ENCODE measurements around the gene FCN2.

Gene FCN2

GRCh38 chr9:134869554-134870300, 10.9 kb upstream of the FCN2 start:
- DNase-seq = no peak

- no peak for DNase-seq
Observed at GRCh38 chr9:134870301-134870694, 10.3 kb upstream of the FCN2 start.

GRCh38 chr9:134870746-134871662, 9.6 kb upstream of the FCN2 start:
- no peak for DNase-seq

- no peak for DNase-seq
Observed at GRCh38 chr9:134871697-134872340, 8.8 kb upstream of the FCN2 start.

GRCh38 chr9:134872482-134873231, 8.0 kb upstream of the FCN2 start:
- no peak for DNase-seq

- no peak for DNase-seq
Observed at GRCh38 chr9:134875371-134875770, 5.2 kb upstream of the FCN2 start.

- no peak for DNase-seq
Observed at GRCh38 chr9:134877541-134877940, 3.1 kb upstream of the FCN2 start.

- no peak for DNase-seq
Observed at GRCh38 chr9:134879664-134880483, 736 bp upstream of the FCN2 start.

- DNase-seq = no peak
Observed at GRCh38 chr9:134881313-134881670, 682 bp downstream of the FCN2 start.

- DNase-seq = no peak
Observed at GRCh38 chr9:134882204-134882785, 1.7 kb downstream of the FCN2 start.

- no peak for DNase-seq
Observed at GRCh38 chr9:134883040-134883782, 2.6 kb downstream of the FCN2 start.

GRCh38 chr9:134884492-134884891, 3.9 kb downstream of the FCN2 start:
- DNase-seq = no peak

- DNase-seq = no peak
Observed at GRCh38 chr9:134885001-134885678, 4.5 kb downstream of the FCN2 start.

GRCh38 chr9:134885679-134886412, 5.2 kb downstream of the FCN2 start:
- no peak for DNase-seq

GRCh38 chr9:134886413-134886913, 5.9 kb downstream of the FCN2 start:
- no peak for DNase-seq

- no peak for DNase-seq
Observed at GRCh38 chr9:134887219-134887618, 6.6 kb downstream of the FCN2 start.

- DNase-seq = no peak
Observed at GRCh38 chr9:134887686-134888602, 7.3 kb downstream of the FCN2 start.

GRCh38 chr9:134888603-134889190, 8.1 kb downstream of the FCN2 start:
- no peak for DNase-seq

All from T-helper 9 cell (primary cell).